Natural killer cell (primary cell): ENCODE measurements around the gene NRF1. TPM values are rescaled to one million over a fixed set of nuclear protein-coding genes. Genes with fewer than 3 reads are reported as not detected.

Source experiments
- ATAC-seq, 3 donors: fragments of 150-1000 bp in 2 of 3; fragments of 200-7000 bp in 1 of 3; cut with Tn5 transposase; 1 replicate in 1 of 3; 2 replicates in 2 of 3; pipeline ENCODE4 v1.10.0; 2021; ENCODE audit warnings: mild to moderate bottlenecking in 2 of 3, moderate library complexity in 2 of 3
- DNase-seq, 2 donors: peaks; one replicate each; pipeline versions ENCODE4 v3.0.0 to v3.0.0-alpha.2; 2013 to 2021; ENCODE audit warnings: mixed read lengths in 1 of 2
- H3K27ac ChIP-seq: one replicate; pipeline ENCODE4 v1.5.1; 2013; ENCODE audit warnings: mild to moderate bottlenecking, low read length
- H3K27me3 ChIP-seq: one replicate; pipeline ENCODE4 v1.6.1; 2013; ENCODE audit warnings: low read length; ENCODE audit not compliant: control insufficient read depth, insufficient read depth
- H3K36me3 ChIP-seq: one replicate; pipeline ENCODE4 v1.6.1; 2013; ENCODE audit warnings: low read length; ENCODE audit not compliant: control insufficient read depth, insufficient read depth
- H3K4me1 ChIP-seq: one replicate; pipeline ENCODE4 v1.6.1; 2013; ENCODE audit warnings: low read length; ENCODE audit not compliant: control insufficient read depth, insufficient read depth
- H3K4me3 ChIP-seq: one replicate; pipeline ENCODE4 v1.5.1; 2013; ENCODE audit warnings: low read length
- H3K9me3 ChIP-seq: one replicate; pipeline ENCODE4 v1.6.1; 2013; ENCODE audit warnings: low read length; ENCODE audit not compliant: control insufficient read depth, insufficient read depth
- H3K27ac Mint-ChIP-seq, 2 donors: one replicate each; pipeline ENCODE4 v1.8.0; 2022; ENCODE audit warnings: mild to moderate bottlenecking in 2 of 2, mixed read lengths in 2 of 2, moderate library complexity in 1 of 2
- H3K27me3 Mint-ChIP-seq, 2 donors: one replicate each; pipeline ENCODE4 v1.8.0; 2022; ENCODE audit warnings: low read depth in 2 of 2, mixed read lengths in 2 of 2
- H3K36me3 Mint-ChIP-seq: one replicate; pipeline ENCODE4 v1.8.0; 2022; ENCODE audit warnings: mixed read lengths
- H3K4me1 Mint-ChIP-seq, 2 donors: one replicate each; pipeline ENCODE4 v1.8.0; 2022; ENCODE audit warnings: mixed read lengths in 2 of 2
- H3K4me3 Mint-ChIP-seq: one replicate; pipeline ENCODE4 v1.8.0; 2022; ENCODE audit warnings: mild to moderate bottlenecking, moderate library complexity, mixed read lengths
- H3K9me3 Mint-ChIP-seq, 2 donors: one replicate each; pipeline ENCODE4 v1.8.0; 2022; ENCODE audit warnings: mixed read lengths in 2 of 2
- CTCF ChIP-seq: fragments of 200-600 bp; IDR thresholded peaks from one replicate; pipeline ENCODE4 v1.8.0; 2022; ENCODE audit warnings: antibody characterized with exemption
- WGBS: methylation state at CpG from one replicate; pipeline ENCODE4 v1.1.7; 2013; ENCODE audit warnings: missing lambda C conversion rate; ENCODE audit not compliant: insufficient coverage; 5-methylcytosine and 5-hydroxymethylcytosine counted together
- intact Hi-C: fragments of 100-400 bp; cut with micrococcal nuclease; formaldehyde crosslinking; loops from one replicate; pipeline ENCODE4 v1.14.2; 2022
- total RNA-seq, 4 donors: library from RNA; stranded (reverse); fragments of 120-200 nt in 1 of 4; gene quantifications; one replicate each; pipeline versions ENCODE4 v1.2.3 to v1.2.4, GENCODE V29; 2013 to 2022

Gene NRF1
- total RNA-seq, 3 donors from 2014 or later (not counting 1 experiment from before 2014, with no cell fraction given), result 39.8 to 43.5 (median 40.1) TPM

GRCh38 chr7:129789652-129790051 lies 178.1 kb downstream of the NRF1 start:
- ATAC-seq, result no peak
- H3K27ac Mint-ChIP-seq, result no peak overlapping the region
- Histone ChIP-seq H3K4me1 (peaks cover 15% of the 10 kb centered on the region), H3K9me3 (no peaks in the 10 kb centered on the region), H3K4me3 (no peak overlapping the region), H3K27ac (no peak overlapping the region), H3K27me3 (peaks cover 15% of the 10 kb centered on the region), H3K36me3 (no peaks in the 10 kb centered on the region)
- peaks cover 40 to 44% of the 10 kb centered on the region in 2 donors for H3K27me3 Mint-ChIP-seq
- H3K4me3 Mint-ChIP-seq, result no peak overlapping the region
- no peak for DNase-seq
- peaks cover 10 to 19% of the 10 kb centered on the region in 2 donors for H3K4me1 Mint-ChIP-seq
- WGBS, result 52% methylated on average over 1 of the region's 1 CpG
- intact Hi-C loops, result no loop called here
- TF ChIP-seq CTCF, result no peak
- H3K9me3 Mint-ChIP-seq, result no peaks in the 10 kb centered on the region
- H3K36me3 Mint-ChIP-seq, result no peaks in the 10 kb centered on the region

GRCh38 chr7:129790136-129790535 lies 178.6 kb downstream of the NRF1 start:
- Histone ChIP-seq H3K27ac (no peak overlapping the region), H3K4me1 (peaks cover 10% of the 10 kb centered on the region), H3K27me3 (peaks cover 11% of the 10 kb centered on the region), H3K9me3 (no peaks in the 10 kb centered on the region), H3K4me3 (no peak overlapping the region), H3K36me3 (no peaks in the 10 kb centered on the region)
- DNase-seq (no peak), ATAC-seq (no peak)
- intact Hi-C loops, result no loop called here
- WGBS, result 85% methylated on average over 6 of the region's 6 CpGs
- Mint-ChIP-seq H3K27ac (no peak overlapping the region), H3K4me3 (no peak overlapping the region), H3K27me3 (peaks cover 38 to 39% of the 10 kb centered on the region in 2 donors), H3K9me3 (no peaks in the 10 kb centered on the region), H3K36me3 (no peaks in the 10 kb centered on the region), H3K4me1 (peaks cover 9 to 14% of the 10 kb centered on the region in 2 donors)
- no peak for TF ChIP-seq CTCF

GRCh38 chr7:129792721-129793120 lies 181.2 kb downstream of the NRF1 start:
- H3K9me3 ChIP-seq, result no peaks in the 10 kb centered on the region
- Mint-ChIP-seq H3K9me3 (no peaks in the 10 kb centered on the region), H3K27ac (no peak overlapping the region), H3K4me1 (no peaks in the 10 kb centered on the region), H3K36me3 (no peaks in the 10 kb centered on the region), H3K27me3 (peaks cover 12 to 13% of the 10 kb centered on the region in 2 donors), H3K4me3 (no peak overlapping the region)
- H3K4me3 ChIP-seq, result no peak overlapping the region
- DNase-seq (no peak), ATAC-seq (no peak)
- H3K27me3 ChIP-seq, result no peaks in the 10 kb centered on the region
- 80% methylated on average over 9 of the region's 9 CpGs for WGBS
- H3K27ac ChIP-seq, result no peak overlapping the region
- TF ChIP-seq CTCF, result no peak
- no peaks in the 10 kb centered on the region for H3K36me3 ChIP-seq
- no peaks in the 10 kb centered on the region for H3K4me1 ChIP-seq
- intact Hi-C loops, result no loop called here
